ENCODE data around the gene COL11A1. TPM values are rescaled to one million over a fixed set of nuclear protein-coding genes. Genes with fewer than 3 reads are reported as not detected.
"Not testable (repeated sequence)": the region's sequence is repeated elsewhere in the genome, so short reads cannot be mapped to it uniquely, and the experiment has no call there.

Gene COL11A1
- total and polyA plus RNA-seq, 7 donors: 0.03 to 0.76 (median 0.62) TPM; not detected in 4

DNA sequence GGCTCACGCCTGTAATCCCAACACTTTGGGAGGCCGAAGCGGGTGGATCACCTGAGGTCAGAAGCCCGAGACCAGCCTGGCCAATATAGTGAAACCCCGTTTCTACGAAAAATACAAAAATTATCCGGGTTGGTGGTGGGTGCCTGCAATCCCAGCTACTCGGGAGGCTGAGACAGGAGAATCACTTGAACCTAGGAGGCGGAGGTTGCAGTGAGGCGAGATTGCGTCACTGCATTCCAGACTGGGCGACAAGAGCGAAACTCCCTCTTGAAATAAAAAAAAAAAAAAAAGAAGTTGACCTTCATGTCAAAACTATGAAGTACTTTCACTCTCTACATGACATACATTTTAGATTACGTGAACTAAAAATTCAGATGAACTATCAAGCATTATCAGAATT, 153.7 kb downstream of the COL11A1 start:
- Histone ChIP-seq H3K9me3 (no peaks in the 10 kb centered on the region), H3K4me3 (no peak overlapping the region), H3K27ac (no peak overlapping the region), H3K4me1 (no peaks in the 10 kb centered on the region), H3K27me3 (ENCODE audit: insufficient read depth in 3 of 3, low read length in 2 of 3) (no peaks in the 10 kb centered on the region), H3K36me3 (ENCODE audit: insufficient read depth in 1 of 2, low read depth in 1 of 2) (no peaks in the 10 kb centered on the region)
- WGBS, 3 donors: 89 to 95% (median 92%) methylated on average over 14 of the region's 14 CpGs
- DNase-seq (no peak), ATAC-seq (no peak)
- intact Hi-C loops (cut with DNase I): no loop called here
- TF ChIP-seq, protein P1, sequence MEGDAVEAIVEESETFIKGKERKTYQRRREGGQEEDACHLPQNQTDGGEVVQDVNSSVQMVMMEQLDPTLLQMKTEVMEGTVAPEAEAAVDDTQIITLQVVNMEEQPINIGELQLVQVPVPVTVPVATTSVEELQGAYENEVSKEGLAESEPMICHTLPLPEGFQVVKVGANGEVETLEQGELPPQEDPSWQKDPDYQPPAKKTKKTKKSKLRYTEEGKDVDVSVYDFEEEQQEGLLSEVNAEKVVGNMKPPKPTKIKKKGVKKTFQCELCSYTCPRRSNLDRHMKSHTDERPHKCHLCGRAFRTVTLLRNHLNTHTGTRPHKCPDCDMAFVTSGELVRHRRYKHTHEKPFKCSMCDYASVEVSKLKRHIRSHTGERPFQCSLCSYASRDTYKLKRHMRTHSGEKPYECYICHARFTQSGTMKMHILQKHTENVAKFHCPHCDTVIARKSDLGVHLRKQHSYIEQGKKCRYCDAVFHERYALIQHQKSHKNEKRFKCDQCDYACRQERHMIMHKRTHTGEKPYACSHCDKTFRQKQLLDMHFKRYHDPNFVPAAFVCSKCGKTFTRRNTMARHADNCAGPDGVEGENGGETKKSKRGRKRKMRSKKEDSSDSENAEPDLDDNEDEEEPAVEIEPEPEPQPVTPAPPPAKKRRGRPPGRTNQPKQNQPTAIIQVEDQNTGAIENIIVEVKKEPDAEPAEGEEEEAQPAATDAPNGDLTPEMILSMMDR (IDR thresholded peaks at IDR 0.05): no peak

DNA sequence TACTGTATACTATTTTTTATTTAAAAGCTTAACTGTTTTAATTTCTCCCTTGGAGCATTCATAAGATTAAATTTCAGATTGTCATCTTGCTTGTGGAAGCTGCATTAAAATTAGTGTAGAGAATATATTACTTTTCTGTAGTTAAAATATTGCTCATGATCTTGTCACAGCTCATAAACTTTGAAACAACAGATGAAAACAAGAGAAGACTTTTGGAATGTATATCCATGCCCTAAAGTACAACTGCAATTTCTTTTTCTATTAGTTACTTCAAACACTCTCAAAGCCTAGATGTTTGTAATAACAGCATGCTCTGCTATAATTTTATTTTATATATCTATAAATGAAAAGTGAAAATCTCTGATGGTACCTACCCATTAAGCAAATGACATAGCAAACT, 155.9 kb downstream of the COL11A1 start:
- DNase-seq (no peak), ATAC-seq (no peak)
- intact Hi-C loops (cut with DNase I): no loop called here
- Histone ChIP-seq H3K36me3 (ENCODE audit: insufficient read depth in 1 of 2, low read depth in 1 of 2) (no peaks in the 10 kb centered on the region), H3K4me3 (no peak overlapping the region), H3K27me3 (ENCODE audit: insufficient read depth in 3 of 3, low read length in 2 of 3) (no peaks in the 10 kb centered on the region), H3K27ac (no peak overlapping the region), H3K4me1 (no peaks in the 10 kb centered on the region), H3K9me3 (no peaks in the 10 kb centered on the region)
- TF ChIP-seq, protein P1 (IDR thresholded peaks at IDR 0.05): no peak

DNA sequence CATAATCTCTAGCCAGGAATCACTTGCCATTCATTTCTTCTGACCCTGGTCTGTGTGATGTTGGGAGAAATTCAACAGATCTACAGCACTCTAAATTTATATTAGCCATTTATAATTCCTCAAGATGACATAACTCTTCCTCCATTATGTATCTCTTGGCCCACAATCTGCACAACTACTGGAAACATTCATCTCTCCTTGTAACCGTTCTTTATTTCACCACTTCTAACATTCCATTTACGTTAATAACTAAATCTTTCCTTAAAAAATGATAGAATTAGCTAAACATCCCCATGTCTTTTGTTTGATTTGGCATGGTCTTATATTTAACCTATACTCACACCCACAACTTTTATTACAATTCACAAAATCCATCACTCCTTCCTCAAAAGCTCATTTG, 166.0 kb downstream of the COL11A1 start:
- H3K9me3 ChIP-seq: no peaks in the 10 kb centered on the region
- no peaks in the 10 kb centered on the region for H3K27me3 ChIP-seq (ENCODE audit: insufficient read depth in 3 of 3, low read length in 2 of 3)
- 72 to 77% (median 77%) methylated on average over 2 of the region's 2 CpGs for WGBS, 3 donors
- TF ChIP-seq, protein P1 (IDR thresholded peaks at IDR 0.05): no peak
- no peaks in the 10 kb centered on the region for H3K4me1 ChIP-seq
- no peak overlapping the region for H3K4me3 ChIP-seq
- intact Hi-C loops (cut with DNase I): no loop called here
- ATAC-seq (no peak), DNase-seq (no peak)
- no peak overlapping the region for H3K27ac ChIP-seq
- no peaks in the 10 kb centered on the region for H3K36me3 ChIP-seq (ENCODE audit: insufficient read depth in 1 of 2, low read depth in 1 of 2)

DNA sequence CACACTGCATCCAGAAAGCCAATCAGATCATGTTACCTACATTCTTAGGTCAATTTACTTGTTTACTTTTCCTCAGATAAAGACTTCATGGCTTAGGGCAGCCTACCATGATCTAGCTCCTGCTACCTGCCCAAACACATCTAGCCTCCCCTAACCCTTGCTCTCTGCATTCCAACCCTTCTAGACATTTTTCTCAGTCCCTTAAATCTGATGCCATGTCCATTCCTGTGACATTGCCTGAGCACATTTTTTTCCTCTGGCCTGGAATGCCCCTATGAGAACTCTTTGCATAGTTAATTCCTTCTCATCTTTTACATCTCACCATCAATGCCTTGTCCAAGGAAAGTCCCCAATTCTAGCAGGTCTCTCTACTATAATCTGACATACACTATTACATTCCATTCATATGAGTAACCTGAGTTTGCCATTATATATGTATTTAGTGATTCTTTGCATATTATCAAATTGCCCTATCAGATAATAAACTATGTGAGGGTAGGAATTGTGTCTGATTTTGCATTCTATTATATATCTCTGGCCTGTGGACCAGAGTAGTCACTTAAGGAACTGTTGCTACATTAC, 166.9 kb downstream of the COL11A1 start:
- Histone ChIP-seq H3K4me3 (no peak overlapping the region), H3K27me3 (ENCODE audit: insufficient read depth in 3 of 3, low read length in 2 of 3) (no peaks in the 10 kb centered on the region), H3K27ac (no peak overlapping the region), H3K4me1 (no peaks in the 10 kb centered on the region), H3K36me3 (ENCODE audit: insufficient read depth in 1 of 2, low read depth in 1 of 2) (no peaks in the 10 kb centered on the region), H3K9me3 (no peaks in the 10 kb centered on the region)
- ATAC-seq (no peak), DNase-seq (no peak)
- intact Hi-C loops (cut with DNase I): no loop called here
- TF ChIP-seq, protein P1 (IDR thresholded peaks at IDR 0.05): no peak

DNA sequence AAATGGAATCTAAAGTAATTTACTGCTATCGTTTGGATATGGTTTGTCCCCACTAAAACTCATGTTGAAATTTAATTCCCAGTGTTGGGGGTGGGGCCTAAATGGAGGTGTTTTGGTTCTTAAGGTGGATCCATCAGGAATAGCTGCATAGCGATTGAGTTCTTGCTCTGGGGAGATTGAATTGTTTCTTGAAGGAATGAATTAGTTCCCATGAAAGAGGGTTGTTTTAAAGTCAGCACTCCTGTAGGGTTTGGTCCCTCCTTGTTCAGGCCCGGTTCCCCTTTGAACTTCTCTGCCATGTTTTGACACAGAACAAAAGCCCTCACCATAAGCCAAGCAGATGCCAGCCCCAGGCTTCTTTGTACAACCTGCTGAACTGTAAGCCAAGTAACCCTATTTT, 170.9 kb downstream of the COL11A1 start:
- Histone ChIP-seq H3K36me3 (ENCODE audit: insufficient read depth in 1 of 2, low read depth in 1 of 2) (no peaks in the 10 kb centered on the region), H3K9me3 (no peaks in the 10 kb centered on the region), H3K27ac (no peak overlapping the region), H3K27me3 (ENCODE audit: insufficient read depth in 3 of 3, low read length in 2 of 3) (no peaks in the 10 kb centered on the region), H3K4me1 (no peaks in the 10 kb centered on the region), H3K4me3 (no peak overlapping the region)
- intact Hi-C loops (cut with DNase I): no loop called here
- ATAC-seq (no peak), DNase-seq (no peak)
- WGBS, 3 donors: 49 to 62% (median 53%) methylated on average over 3 of the region's 3 CpGs
- TF ChIP-seq, protein P1 (IDR thresholded peaks at IDR 0.05): no peak

DNA sequence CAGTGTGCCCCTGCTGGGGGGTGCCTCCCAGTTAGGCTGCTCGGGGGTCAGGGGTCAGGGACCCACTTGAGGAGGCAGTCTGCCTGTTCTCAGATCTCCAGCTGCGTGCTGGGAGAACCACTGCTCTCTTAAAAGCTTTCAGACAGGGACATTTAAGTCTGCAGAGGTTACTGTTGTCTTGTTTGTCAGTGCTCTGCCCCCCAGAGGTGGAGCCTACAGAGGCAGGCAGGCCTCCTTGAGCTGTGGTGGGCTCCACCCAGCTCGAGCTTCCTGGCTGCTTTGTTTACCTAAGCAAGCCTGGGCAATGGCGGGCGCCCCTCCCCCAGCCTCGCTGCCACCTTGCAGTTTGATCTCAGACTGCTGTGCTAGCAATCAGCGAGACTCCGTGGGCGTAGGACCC, 175.0 kb downstream of the COL11A1 start:
- H3K4me1 ChIP-seq; ATAC-seq; DNase-seq; H3K27me3 ChIP-seq (ENCODE audit: insufficient read depth in 3 of 3, low read length in 2 of 3); H3K36me3 ChIP-seq (ENCODE audit: insufficient read depth in 1 of 2, low read depth in 1 of 2); H3K9me3 ChIP-seq; intact Hi-C loops (cut with DNase I); H3K27ac ChIP-seq; H3K4me3 ChIP-seq: not testable (repeated sequence)
- WGBS, 3 donors: 81 to 88% (median 87%) methylated on average over 4 to 8 of the region's 9 CpGs

Measured in psoas muscle (tissue), 8 donors.